AG09319 (cell line): ENCODE results near the gene SATB2.

Experiments
- DNase-seq: peaks from one replicate; pipeline ENCODE4 v3.0.0-alpha.2; 2010; ENCODE audit warnings: low read depth; ENCODE audit errors: extremely low read depth
- CTCF ChIP-seq: IDR thresholded peaks from 2 replicates; pipeline ENCODE4 v1.5.1; 2011; ENCODE audit warnings: low read depth, mild to moderate bottlenecking, inconsistent platforms, low read length, moderate library complexity

Gene SATB2

GRCh38 chr2:199230091-199230490 is 227.6 kb downstream of the SATB2 start:
- no peak for DNase-seq

GRCh38 chr2:199228887-199229819 is 228.6 kb downstream of the SATB2 start:
- peak; percentile 77 for DNase-seq
- no peak for TF ChIP-seq CTCF

More at GRCh38 chr2:199230091-199230490, 227.6 kb downstream of the SATB2 start:
- no peak for TF ChIP-seq CTCF

DNA sequence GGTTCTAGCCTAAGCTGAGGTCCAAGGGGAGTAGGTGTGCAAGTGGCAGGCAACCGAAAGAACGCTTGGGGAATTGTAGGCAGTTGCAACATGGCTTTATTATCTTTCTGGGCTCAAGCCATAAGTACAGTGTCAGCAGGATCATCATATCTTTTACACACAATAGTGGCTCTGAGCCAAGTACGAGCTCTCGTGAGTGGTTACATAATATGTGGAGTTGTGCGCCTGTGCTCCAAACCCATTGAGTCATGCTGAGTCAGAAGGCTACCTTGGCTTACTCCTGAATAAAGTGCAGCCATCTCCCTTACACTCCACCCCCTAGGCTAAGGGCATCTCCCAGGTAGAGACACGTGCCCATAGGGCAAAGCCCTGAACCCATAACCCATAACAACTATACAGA is 233.9 kb downstream of the SATB2 start:
- DNase-seq, result no peak
- no peak for TF ChIP-seq CTCF

- no peak for DNase-seq
- no peak for TF ChIP-seq CTCF
These were observed 236.8 kb downstream of the SATB2 start for GRCh38 chr2:199220920-199221319.

- TF ChIP-seq CTCF, result no peak
- DNase-seq, result no peak
These were observed 238.2 kb downstream of the SATB2 start for GRCh38 chr2:199219551-199219950.
